ENCODE measurements around the gene TMEM132D.

DNA sequence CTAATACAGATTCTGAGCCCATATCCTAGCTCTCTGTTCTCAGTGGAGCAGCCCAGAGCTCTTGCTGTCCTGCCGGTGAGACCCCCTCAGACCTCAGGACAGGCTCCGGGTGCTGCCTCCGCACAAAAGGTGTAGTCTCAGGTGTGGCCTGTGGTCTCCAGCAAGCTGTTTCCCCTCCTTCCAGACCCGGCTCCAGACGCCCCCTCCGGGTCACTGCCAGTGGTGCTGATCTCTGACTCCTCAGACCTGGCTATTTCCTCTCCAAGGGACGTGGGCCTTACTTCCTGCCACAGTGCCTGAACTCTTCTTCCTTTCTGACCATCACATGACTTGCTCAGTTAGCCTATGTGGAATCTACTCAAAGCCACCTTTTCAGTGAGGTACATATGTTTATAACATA, 713.0 kb downstream of the TMEM132D start:
- TF ChIP-seq, protein P1, sequence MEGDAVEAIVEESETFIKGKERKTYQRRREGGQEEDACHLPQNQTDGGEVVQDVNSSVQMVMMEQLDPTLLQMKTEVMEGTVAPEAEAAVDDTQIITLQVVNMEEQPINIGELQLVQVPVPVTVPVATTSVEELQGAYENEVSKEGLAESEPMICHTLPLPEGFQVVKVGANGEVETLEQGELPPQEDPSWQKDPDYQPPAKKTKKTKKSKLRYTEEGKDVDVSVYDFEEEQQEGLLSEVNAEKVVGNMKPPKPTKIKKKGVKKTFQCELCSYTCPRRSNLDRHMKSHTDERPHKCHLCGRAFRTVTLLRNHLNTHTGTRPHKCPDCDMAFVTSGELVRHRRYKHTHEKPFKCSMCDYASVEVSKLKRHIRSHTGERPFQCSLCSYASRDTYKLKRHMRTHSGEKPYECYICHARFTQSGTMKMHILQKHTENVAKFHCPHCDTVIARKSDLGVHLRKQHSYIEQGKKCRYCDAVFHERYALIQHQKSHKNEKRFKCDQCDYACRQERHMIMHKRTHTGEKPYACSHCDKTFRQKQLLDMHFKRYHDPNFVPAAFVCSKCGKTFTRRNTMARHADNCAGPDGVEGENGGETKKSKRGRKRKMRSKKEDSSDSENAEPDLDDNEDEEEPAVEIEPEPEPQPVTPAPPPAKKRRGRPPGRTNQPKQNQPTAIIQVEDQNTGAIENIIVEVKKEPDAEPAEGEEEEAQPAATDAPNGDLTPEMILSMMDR (IDR thresholded peaks at IDR 0.05), result no peak
- no peak for TF ChIP-seq POLR2A (IDR thresholded peaks at IDR 0.05)

Data from body of pancreas (tissue), 4 donors.